Ectodermal cell (in vitro differentiated cells): ENCODE data around the gene FOXD1.

ENCODE experiments used
- H3K27ac ChIP-seq: 2 replicates; pipeline ENCODE4 v1.7.0; 2013; ENCODE audit warnings: mild to moderate bottlenecking, low read depth, low read length; ENCODE audit not compliant: insufficient read depth, poor library complexity, severe bottlenecking
- H3K27me3 ChIP-seq: 2 replicates; pipeline ENCODE4 v1.7.0; 2013; ENCODE audit warnings: mild to moderate bottlenecking, low read length; ENCODE audit not compliant: insufficient read depth, control insufficient read depth, poor library complexity, severe bottlenecking
- H3K36me3 ChIP-seq: one replicate; pipeline ENCODE4 v1.7.0; 2013; ENCODE audit warnings: low read length; ENCODE audit not compliant: control insufficient read depth, insufficient read depth
- H3K4me1 ChIP-seq: one replicate; pipeline ENCODE4 v1.7.0; 2013; ENCODE audit warnings: low read length; ENCODE audit not compliant: control insufficient read depth, insufficient read depth
- H3K4me3 ChIP-seq: 2 replicates; pipeline ENCODE4 v1.7.0; 2013; ENCODE audit warnings: low read depth, low read length, control low read depth; ENCODE audit not compliant: insufficient read depth
- H3K9me3 ChIP-seq: 2 replicates; pipeline ENCODE4 v1.7.0; 2013; ENCODE audit warnings: mild to moderate bottlenecking, low read length, moderate library complexity; ENCODE audit not compliant: control insufficient read depth
- WGBS, 2 experiments: methylation state at CpG; one replicate each; pipeline ENCODE4 v1.1.7; 2013; ENCODE audit warnings: missing lambda C conversion rate in 2 of 2; 5-methylcytosine and 5-hydroxymethylcytosine counted together

FOXD1 gene

DNA sequence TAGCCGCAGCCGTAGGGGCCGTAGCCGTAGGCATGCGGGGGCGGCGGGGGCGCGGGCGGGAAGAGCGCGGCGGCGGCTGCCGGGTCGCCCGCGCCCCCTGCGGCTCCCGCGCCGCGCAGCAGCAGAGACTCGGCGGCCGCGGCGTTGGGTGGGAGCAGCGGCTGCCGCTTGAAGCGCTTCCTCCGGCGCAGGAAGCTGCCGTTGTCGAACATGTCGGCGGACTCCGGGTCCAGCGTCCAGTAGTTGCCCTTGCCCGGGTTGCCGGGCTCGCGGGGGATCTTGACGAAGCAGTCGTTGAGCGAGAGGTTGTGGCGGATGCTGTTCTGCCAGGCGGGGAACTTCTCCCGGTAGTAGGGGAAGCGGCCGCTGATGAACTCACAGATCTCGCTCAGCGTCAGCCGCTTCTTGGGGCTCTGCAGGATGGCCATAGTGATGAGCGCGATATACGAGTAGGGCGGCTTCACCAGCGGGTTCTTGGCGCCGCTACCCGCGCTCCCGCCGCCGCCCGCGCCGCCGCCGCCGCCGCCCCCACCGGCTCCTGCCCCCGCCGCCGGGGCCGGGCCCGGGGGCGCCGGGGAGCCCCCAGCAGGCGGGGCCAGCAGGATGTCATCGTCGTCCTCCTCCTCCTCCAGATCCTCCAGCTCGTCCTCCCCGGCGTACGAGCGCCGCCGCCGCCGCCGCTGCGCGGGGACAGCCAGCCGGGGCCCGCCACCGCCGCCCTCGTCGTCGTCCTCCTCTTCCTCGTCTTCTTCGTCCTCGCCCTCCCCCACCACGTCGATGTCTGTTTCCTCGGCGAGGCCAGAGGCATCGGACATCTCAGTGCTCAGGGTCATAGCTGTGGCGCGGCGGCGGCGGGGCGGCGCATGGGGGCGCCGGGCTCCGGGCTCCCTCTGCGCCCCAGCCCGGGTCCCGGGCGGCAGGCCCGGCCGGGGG lies 781 bp downstream of the FOXD1 start:
- H3K27ac ChIP-seq = no peak overlapping the region
- no peaks in the 10 kb centered on the region for H3K9me3 ChIP-seq
- H3K36me3 ChIP-seq = no peaks in the 10 kb centered on the region
- peak overlapping the region; percentile 31 for H3K4me3 ChIP-seq
- WGBS, 2 experiments = 0% methylated on average over 127 of the region's 127 CpGs
- peaks cover 96% of the 10 kb centered on the region for H3K27me3 ChIP-seq
- H3K4me1 ChIP-seq = peaks cover 21% of the 10 kb centered on the region

DNA sequence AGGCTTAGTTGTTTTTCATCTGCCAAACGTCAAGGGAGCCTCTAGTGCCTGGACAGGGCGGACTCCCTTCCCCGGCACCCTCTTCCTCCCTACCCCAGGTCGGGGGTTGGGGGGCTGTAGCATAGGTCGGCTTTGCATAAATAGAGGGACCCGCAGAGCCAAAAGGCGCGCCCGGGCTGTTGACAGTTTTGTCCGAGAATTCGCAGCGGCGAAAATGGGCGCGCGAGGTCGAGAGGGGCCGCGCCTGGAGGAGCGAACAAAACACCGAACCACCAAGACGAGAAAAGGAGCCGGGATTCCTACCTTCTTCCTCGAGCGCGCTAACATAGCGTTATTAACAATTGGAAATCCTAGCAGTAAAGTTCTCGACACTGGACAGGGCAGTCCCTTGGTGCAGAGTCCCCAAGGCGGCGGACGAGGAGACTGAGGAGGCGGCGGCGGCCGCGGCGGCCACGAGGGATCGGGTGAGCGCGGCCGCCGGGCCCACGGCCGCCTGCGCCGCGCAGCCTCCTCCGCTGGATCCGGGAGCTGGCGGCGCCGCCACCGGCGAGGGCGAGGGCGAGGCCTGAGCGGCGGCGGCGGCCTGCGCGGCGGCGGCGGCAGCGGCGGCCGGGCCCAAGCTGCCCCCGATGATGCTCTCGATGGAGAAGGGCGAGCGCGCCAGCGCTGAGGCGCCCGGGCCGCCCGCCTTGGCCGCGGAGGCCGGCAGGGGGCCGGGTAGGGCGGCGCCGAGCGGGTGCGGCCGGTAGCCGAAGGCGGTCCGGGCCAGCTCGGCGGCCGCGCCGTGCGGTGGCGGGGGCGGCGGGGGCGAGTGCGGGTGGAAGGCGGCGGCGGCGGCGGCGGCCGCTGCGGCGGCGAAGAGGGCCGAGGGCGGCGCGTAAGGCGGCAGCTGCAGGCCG lies 1.7 kb downstream of the FOXD1 start:
- WGBS, 2 experiments = 0% methylated on average over 119 of the region's 119 CpGs
- no peak overlapping the region for H3K27ac ChIP-seq
- no peaks in the 10 kb centered on the region for H3K36me3 ChIP-seq
- H3K27me3 ChIP-seq = peaks cover 96% of the 10 kb centered on the region
- peak overlapping the region; percentile 16 for H3K4me3 ChIP-seq
- no peaks in the 10 kb centered on the region for H3K9me3 ChIP-seq
- H3K4me1 ChIP-seq = peaks cover 21% of the 10 kb centered on the region

DNA sequence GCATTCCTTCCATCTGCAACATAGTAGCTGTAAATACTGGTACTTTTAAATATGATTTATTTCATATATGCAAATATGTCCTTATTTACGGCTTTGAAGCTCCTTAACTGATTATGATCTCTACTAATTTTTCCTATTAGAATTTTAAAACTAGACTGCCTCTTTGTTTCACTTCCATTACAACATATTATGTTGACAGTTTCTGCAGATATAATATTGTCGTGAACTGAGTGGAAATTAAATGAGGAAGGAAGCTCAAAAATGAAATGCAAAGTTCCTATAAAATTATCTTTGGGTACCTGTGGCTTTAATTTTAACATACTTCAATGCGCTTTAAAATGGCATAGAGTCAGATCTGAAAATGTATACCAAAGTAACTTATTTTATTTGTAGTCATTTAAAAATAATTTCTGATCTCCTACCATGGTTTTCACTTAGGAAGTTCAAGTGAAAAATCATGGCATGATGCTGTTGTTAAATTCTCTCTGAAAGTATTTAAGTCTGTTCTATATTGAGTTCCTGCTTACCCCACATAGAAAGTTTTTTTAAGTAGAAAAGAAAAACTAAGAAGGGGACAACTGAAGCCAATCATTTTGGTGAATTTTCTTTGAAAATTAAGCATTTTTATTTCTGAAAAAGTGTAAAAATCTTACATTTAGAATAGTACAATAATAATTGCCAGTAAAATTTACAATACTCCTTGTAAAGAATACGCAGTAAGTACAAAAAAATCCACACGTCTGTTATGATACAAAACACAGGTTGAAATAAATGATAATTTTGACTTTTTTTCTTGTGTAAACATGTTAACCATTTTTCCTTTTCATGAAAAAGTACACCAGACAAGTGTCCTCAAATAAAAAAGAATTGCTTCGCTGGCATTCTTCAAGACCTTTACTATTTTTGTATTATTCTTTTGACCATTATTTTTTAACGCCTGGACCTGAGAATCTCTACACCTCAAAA lies 2.6 kb downstream of the FOXD1 start:
- Histone ChIP-seq H3K9me3 (no peaks in the 10 kb centered on the region), H3K27me3 (peaks cover 96% of the 10 kb centered on the region), H3K36me3 (no peaks in the 10 kb centered on the region), H3K4me1 (peaks cover 21% of the 10 kb centered on the region), H3K4me3 (no peak overlapping the region), H3K27ac (no peak overlapping the region)
- 0 to 11% methylated on average over 2 to 5 of the region's 7 CpGs for WGBS, 2 experiments

- H3K27ac ChIP-seq = no peak overlapping the region
- WGBS, 2 experiments = 2% methylated on average over 40 to 42 of the region's 43 CpGs
- H3K4me3 ChIP-seq = no peak overlapping the region
- H3K27me3 ChIP-seq = peaks cover 96% of the 10 kb centered on the region
- no peaks in the 10 kb centered on the region for H3K9me3 ChIP-seq
- peaks cover 21% of the 10 kb centered on the region for H3K4me1 ChIP-seq
- no peaks in the 10 kb centered on the region for H3K36me3 ChIP-seq
These were observed 3.8 kb downstream of the FOXD1 start for GRCh38 chr5:73444499-73445438.

GRCh38 chr5:73443829-73444498 lies 4.6 kb downstream of the FOXD1 start:
- no peaks in the 10 kb centered on the region for H3K36me3 ChIP-seq
- H3K9me3 ChIP-seq = no peaks in the 10 kb centered on the region
- WGBS, 2 experiments = 0% methylated on average over 39 of the region's 39 CpGs
- no peak overlapping the region for H3K27ac ChIP-seq
- H3K27me3 ChIP-seq = peaks cover 96% of the 10 kb centered on the region
- peaks cover 18% of the 10 kb centered on the region for H3K4me1 ChIP-seq
- no peak overlapping the region for H3K4me3 ChIP-seq

- 15 to 20% methylated on average over 2 to 4 of the region's 4 CpGs for WGBS, 2 experiments
- Histone ChIP-seq H3K4me3 (no peak overlapping the region), H3K27ac (no peak overlapping the region), H3K9me3 (no peaks in the 10 kb centered on the region), H3K36me3 (no peaks in the 10 kb centered on the region), H3K27me3 (peaks cover 96% of the 10 kb centered on the region), H3K4me1 (peaks cover 15% of the 10 kb centered on the region)
These were observed 5.5 kb downstream of the FOXD1 start for GRCh38 chr5:73442996-73443627.

DNA sequence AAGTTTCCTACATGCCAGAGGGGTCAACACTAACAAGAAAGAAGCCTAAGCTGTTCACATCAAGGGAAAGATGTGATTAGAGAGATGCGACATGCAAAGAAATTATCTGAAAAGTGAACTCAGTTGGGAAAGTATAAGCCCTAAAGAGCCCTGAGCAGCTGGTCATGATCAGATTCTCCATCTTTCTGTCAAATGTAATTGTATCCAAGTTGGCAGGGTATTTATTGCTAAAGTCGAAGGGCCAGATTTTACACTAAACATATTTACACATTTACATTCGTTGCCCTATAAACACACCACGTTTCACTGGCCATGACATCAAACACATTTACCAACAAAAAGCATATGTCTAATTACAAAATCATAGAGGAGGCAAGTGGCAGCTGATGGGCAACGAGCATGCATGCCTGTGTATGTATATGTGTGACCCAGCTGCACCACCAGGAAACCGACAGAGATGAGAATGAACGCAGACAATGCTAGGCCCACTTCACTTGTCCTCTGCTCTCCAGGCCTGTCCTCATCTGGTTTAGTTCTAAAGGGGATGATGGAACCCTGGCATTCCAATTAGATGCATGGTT lies 6.3 kb downstream of the FOXD1 start:
- no peak overlapping the region for H3K4me3 ChIP-seq
- H3K27ac ChIP-seq = no peak overlapping the region
- WGBS, 2 experiments = 61% methylated on average over 7 of the region's 7 CpGs
- no peaks in the 10 kb centered on the region for H3K36me3 ChIP-seq
- H3K27me3 ChIP-seq = peaks cover 97% of the 10 kb centered on the region
- peaks cover 17% of the 10 kb centered on the region for H3K4me1 ChIP-seq
- no peaks in the 10 kb centered on the region for H3K9me3 ChIP-seq

DNA sequence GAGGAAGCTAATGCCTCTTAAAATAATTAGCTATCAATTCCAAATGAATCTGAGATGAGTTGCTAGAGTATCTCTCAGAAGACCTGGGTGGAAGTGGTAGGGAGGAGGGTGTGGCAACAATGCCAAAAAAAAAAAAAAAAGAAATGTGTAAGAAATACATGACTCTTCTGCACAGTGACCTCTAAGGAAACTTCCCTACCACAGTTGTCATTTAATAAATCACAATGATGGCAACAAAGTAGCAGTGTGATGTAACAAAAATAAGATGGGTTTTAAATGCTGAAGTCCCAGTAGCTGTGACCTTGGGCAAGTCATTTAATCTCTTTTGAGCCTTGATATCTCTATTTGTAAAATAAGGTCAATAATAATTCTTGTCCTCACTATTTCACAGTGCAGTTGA lies 7.2 kb downstream of the FOXD1 start:
- H3K27me3 ChIP-seq = peaks cover 100% of the 10 kb centered on the region
- no peaks in the 10 kb centered on the region for H3K36me3 ChIP-seq
- no peak overlapping the region for H3K27ac ChIP-seq
- H3K9me3 ChIP-seq = no peaks in the 10 kb centered on the region
- no peak overlapping the region for H3K4me3 ChIP-seq
- peaks cover 14% of the 10 kb centered on the region for H3K4me1 ChIP-seq
